NCI-H1092 (cell line): ENCODE measurements around the gene TBXAS1.
"Not testable (repeated sequence)": the region's sequence is repeated elsewhere in the genome, so short reads cannot be mapped to it uniquely, and the experiment has no call there.

ENCODE experiments used
- DNase-seq: peaks from one replicate; lab custom pipeline; 2025; lab: John Stamatoyannopoulos, UW

The TBXAS1 gene

DNA sequence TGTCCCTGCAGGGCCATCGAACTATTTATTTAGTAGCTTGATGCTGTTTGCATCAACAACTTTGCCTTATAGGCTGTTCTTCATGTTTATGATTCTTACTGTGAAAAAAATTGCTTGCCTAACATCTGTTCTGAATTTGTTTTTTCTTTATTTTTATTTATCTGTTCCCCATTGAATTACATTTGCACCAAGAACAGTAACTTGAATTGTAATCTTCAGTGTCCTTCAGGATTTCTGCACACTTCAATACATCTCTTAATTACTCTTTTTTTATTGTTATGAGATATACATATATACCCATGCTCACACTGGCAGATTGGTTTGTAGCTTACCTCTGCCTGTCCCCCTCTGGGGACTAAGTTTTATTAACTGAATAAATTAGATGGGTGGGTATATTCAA is 64.4 kb downstream of the TBXAS1 start:
- DNase-seq = no peak

- no peak for DNase-seq
Observed at GRCh38 chr7:139893999-139894398, 64.9 kb downstream of the TBXAS1 start.

GRCh38 chr7:139895141-139895829 is 66.2 kb downstream of the TBXAS1 start:
- DNase-seq = no peak

- no peak for DNase-seq
Observed at GRCh38 chr7:139896288-139896687, 67.2 kb downstream of the TBXAS1 start.

- no peak for DNase-seq
Observed at GRCh38 chr7:139896831-139897230, 67.8 kb downstream of the TBXAS1 start.

DNA sequence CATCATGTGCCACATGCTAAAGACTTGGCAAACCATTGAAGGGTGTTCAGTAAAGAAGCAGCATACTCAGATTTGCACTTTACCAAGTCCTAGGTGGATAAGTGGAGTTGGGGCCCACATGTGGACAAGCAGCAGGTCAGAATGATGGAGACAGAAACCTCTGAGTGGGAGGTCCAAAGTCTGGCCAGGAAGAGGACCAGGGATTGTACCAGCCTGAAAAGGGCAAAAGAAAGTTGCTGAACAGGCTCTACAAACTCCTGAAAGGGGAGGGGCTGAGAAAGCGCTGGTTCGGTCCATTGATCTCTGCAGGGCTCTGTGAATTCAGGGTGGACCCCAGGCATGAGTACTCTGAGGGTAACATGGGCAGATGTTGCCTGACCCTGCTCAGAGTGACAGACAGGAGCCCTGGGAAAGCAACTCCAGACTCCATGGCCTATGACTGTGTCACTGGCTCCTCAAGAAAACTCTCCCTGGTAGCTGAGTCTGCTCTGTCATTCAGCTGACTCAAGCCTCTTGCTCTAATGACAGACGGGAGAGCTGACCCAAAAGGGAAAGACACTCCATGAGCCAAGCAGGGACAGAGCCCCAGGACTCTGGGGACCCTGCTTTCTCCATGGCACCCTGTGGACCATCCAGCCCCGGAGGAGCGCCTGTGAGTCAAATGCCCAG is 68.5 kb downstream of the TBXAS1 start:
- DNase-seq = no peak

DNA sequence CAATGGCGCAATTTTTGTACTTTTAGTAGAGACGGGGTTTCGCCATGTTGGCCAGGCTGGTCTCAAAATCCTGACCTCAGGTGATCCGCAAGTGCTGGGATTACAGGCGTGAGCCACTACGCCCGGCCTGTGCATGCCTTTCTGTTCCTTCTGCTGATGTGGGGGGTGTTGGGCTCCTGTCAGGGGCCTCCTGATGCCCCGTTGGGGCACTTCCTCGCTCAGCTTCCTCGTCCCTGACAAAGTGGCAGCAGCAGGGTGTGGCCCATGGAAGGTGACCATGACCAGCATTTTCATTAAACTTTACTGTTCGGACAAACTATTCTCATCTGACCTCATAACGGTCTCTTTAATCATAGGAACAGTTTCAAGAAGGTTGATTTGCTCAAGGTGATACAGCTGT is 69.4 kb downstream of the TBXAS1 start:
- no peak for DNase-seq

GRCh38 chr7:139899328-139899955 is 70.4 kb downstream of the TBXAS1 start:
- no peak for DNase-seq

GRCh38 chr7:139900326-139900725 is 71.3 kb downstream of the TBXAS1 start:
- DNase-seq = no peak

DNA sequence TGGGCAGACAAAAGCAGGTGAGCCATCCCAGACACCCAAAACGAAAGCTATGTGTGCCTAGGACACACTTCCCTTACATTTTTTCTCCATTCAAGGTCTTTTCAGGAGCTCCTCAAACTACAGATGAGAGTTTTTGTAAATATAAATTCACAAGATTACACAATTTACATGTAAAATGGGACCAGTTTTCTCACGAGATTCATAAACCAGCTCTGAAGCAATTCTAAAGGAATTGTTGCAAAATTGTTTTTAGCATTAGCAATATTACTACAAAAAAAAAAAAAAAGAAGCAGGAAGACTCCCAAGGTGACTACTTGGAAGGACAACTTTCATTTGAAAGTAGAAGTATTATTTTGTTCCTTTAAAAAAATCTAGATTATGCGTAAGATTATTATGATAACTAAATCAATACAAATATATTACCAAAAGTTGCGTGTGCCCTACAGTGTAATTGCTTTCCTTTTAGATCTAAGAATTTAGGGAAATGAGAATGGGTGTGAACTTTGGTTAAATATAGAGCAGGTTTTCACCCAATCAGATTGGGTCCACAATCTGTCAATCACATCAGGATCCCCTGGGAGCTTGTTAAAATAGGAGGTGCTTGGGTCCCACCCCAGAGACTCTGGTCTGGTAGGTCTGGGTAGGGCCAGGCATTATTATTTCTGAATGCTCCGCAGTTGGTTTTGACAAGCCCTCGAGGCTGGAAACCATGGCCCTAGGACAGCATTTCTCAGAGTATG is 72.2 kb downstream of the TBXAS1 start:
- DNase-seq = no peak

GRCh38 chr7:139901901-139902300 is 72.8 kb downstream of the TBXAS1 start:
- DNase-seq = no peak

DNA sequence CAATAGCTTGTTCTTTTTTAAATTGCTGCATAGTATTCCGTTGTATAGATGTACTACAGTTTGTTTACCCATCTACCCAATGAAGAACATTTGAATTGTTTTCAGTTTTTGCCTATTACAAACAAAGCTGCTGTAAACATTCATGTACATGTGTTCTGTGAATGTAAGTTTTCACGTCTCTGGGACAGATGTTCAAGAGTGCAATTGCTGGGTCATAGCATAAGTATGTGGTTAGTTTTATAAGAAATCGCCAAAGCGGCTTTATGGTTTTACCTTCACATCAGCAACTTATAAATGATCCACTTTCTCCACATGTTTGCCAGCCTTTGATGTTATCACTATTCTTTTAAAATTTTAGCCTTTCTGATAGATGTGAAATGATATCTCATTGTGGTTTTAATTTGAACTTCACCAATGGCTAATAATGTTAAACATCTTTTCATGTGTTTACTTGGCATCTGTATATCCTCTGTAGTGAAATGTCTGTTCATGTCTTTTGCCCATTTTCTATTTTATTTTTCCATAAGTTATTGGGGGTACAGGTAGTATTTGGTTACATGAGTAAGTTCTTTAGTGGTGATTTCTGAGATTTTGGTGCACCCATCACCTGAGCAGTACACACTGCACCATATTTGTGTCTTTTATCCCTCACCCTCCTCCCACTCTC is 73.5 kb downstream of the TBXAS1 start:
- no peak for DNase-seq

GRCh38 chr7:139903103-139903477 is 74.0 kb downstream of the TBXAS1 start:
- not testable (repeated sequence) for DNase-seq

- DNase-seq = no peak
Observed at GRCh38 chr7:139906879-139907278, 77.8 kb downstream of the TBXAS1 start.

GRCh38 chr7:139908792-139909191 is 79.7 kb downstream of the TBXAS1 start:
- no peak for DNase-seq

- DNase-seq = no peak
Observed at GRCh38 chr7:139909379-139910050, 80.5 kb downstream of the TBXAS1 start.

- no peak for DNase-seq
Observed at GRCh38 chr7:139913021-139913844, 84.2 kb downstream of the TBXAS1 start.

DNA sequence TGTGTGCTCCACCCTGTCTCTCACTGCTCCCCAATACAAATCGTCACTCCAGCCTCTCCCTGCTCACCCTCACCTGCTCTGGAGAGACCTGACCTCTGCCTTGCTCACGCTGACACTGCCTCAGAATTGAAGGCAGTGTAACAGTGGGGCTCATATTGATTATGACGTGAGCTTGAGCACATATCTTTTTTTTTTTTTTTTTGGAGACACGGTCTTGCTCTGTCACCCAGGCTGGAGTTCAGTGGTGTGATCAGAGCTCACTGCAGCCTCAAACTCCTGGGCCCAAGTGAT is 84.7 kb downstream of the TBXAS1 start:
- DNase-seq = no peak

DNA sequence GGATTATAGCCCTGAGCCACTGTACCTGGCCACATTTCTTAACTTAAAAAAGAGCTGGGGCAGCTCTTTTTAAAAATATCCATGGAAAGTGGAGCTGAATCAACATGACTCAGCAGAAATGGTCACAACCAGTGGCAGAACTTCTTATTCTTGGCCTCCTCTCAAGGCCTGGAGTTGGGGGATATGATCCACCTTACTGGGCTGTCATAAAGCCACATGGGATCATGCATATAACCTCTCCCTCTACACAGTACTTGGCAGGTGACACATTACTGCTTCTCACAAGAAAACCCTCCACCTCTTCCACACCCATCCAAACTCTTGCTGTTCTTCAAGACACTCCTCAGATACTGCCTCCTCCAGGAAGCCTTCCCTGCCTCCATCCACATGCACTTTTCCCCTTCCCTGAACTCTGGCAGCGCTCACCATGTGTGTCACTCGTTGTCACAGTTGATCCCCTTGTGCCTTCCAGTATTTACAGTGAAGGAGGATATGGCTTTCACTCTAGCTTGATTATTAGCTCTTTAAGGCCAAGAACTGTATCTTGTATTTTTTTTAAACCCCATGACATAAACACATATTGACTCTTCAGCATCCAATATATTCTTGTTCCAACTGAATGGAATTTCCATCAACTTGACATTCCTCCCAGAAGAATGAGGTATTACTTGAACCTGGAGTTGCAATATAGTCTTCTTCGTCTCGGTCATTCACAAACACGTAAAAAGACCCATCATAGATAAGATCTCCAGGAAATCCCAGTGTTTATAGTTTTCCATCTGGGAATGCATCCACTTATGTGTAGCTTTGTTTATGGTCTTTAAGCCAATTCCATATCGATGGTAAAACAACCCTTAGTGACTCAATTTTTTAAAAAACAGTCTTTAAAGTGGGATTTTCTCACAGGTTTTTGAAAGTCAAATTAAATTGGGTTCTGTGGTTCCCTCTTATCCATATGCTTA is 85.5 kb downstream of the TBXAS1 start:
- DNase-seq = no peak
